ENCODE results near the gene STIP1.

DNA sequence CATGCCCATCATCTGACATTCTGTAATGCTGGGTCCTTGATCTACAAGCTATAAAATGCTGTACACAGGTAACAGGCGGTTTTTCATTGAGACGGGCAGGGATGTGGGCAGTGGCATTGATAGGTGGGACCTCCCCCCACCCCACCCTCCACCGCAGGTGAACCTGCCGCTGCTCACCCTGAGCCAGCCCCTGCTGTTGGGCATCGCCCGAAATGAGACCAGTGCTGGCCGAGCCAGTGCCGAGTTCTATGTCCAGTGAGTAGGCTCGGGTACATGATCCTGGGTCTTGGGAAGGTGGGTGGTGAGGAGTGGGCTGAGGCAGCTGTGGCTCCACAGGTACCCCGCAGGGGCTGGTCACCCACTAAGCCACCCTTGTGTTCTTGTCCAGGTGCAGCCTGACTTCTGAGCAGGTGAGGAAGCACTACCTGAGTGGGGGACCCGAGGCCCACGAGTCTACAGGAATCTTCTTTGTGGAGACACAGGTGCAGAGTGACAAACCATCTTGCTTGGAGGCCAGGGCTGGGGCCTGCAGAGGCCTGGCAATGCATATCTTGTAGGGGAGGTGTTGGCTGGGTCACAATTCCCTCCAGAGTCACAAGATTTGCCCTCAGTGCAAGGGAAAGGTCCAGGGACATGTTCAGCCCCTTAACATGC, 43.2 kb downstream of the STIP1 start:
- no peak for TF ChIP-seq EZH2 (IDR thresholded peaks at IDR 0.05; ENCODE audit: borderline replicate concordance, low read length)
- TF ChIP-seq, protein P1, sequence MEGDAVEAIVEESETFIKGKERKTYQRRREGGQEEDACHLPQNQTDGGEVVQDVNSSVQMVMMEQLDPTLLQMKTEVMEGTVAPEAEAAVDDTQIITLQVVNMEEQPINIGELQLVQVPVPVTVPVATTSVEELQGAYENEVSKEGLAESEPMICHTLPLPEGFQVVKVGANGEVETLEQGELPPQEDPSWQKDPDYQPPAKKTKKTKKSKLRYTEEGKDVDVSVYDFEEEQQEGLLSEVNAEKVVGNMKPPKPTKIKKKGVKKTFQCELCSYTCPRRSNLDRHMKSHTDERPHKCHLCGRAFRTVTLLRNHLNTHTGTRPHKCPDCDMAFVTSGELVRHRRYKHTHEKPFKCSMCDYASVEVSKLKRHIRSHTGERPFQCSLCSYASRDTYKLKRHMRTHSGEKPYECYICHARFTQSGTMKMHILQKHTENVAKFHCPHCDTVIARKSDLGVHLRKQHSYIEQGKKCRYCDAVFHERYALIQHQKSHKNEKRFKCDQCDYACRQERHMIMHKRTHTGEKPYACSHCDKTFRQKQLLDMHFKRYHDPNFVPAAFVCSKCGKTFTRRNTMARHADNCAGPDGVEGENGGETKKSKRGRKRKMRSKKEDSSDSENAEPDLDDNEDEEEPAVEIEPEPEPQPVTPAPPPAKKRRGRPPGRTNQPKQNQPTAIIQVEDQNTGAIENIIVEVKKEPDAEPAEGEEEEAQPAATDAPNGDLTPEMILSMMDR (IDR thresholded peaks at IDR 0.05; ENCODE audit: low read length) = no peak

All from OCI-LY1 (cell line).